GM12864 (cell line): ENCODE results near the gene SLC6A3.

ENCODE experiments used
- DNase-seq: peaks from one replicate; pipeline ENCODE4 v3.0.0-alpha.2; 2011; ENCODE audit warnings: low read depth
- H3K4me3 ChIP-seq: 2 replicates; pipeline ENCODE4 v1.5.1; 2011; ENCODE audit warnings: mild to moderate bottlenecking, low read depth, low read length, control low read depth
- TF ChIP-seq, protein P1 (sequence below): IDR thresholded peaks from 2 replicates; pipeline ENCODE4 v1.5.1; 2011; ENCODE audit warnings: low read depth, mild to moderate bottlenecking, moderate library complexity, low read length, control low read depth, inconsistent platforms; ENCODE audit errors: missing control alignments

Gene SLC6A3

DNA sequence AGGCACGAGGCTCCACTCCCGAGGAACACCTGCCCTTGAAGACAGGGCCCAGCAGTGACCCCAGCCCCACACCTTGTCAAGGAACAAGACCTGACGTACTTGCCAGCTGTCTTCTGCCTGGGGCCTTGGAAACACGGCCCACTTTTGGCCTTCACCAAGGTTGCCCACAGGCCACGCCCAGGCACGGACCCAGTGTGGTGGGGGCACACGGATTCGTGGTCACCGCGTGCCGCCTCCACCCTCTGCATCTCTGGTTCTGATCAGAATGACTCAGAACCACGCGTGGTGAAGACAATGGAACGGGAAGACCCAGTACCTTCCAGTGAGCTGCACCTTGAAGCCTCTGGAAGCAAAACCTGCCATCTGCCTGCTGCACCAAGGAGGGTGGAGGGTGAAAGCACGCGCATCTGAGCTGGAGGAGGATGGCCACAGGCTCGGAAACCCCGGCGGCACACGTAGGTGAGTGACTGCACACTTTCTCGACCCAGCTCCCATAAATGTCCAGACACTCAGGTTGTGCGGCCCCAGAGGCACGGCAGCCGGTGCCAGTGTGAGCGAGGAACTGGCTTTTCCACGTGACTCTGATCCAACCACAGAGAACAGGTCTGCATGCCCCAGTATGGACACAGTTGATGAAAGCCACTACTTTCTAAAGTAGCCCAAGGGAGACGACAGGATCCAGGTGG is 42.0 kb upstream of the SLC6A3 start:
- DNase-seq: no peak
- TF ChIP-seq, protein P1, sequence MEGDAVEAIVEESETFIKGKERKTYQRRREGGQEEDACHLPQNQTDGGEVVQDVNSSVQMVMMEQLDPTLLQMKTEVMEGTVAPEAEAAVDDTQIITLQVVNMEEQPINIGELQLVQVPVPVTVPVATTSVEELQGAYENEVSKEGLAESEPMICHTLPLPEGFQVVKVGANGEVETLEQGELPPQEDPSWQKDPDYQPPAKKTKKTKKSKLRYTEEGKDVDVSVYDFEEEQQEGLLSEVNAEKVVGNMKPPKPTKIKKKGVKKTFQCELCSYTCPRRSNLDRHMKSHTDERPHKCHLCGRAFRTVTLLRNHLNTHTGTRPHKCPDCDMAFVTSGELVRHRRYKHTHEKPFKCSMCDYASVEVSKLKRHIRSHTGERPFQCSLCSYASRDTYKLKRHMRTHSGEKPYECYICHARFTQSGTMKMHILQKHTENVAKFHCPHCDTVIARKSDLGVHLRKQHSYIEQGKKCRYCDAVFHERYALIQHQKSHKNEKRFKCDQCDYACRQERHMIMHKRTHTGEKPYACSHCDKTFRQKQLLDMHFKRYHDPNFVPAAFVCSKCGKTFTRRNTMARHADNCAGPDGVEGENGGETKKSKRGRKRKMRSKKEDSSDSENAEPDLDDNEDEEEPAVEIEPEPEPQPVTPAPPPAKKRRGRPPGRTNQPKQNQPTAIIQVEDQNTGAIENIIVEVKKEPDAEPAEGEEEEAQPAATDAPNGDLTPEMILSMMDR: no peak
- H3K4me3 ChIP-seq: peak overlapping the region; percentile 64

DNA sequence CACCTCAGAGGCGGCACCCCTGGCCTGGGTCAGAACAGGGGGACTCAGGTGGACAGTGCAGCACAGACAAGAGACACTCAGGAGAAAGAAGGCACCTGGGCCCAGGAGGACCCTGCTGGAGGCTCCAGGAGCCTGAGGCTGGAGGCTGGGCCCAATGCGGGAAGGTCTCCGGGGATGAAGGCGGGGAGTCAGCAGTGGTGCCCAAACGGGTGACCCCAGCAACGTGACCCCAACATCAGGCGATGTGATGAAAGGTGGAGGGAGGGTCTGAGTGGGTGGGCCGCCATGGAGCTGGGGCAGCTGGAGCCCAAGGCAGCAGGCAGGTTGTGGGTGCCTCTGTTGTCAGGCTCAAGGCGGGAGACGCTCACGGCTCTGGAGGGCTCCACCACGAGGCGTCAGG is 41.0 kb upstream of the SLC6A3 start:
- peak overlapping the region; percentile 2; the same call in 1 of the 2 replicates for H3K4me3 ChIP-seq
- no peak for DNase-seq
- TF ChIP-seq, protein P1: no peak

DNA sequence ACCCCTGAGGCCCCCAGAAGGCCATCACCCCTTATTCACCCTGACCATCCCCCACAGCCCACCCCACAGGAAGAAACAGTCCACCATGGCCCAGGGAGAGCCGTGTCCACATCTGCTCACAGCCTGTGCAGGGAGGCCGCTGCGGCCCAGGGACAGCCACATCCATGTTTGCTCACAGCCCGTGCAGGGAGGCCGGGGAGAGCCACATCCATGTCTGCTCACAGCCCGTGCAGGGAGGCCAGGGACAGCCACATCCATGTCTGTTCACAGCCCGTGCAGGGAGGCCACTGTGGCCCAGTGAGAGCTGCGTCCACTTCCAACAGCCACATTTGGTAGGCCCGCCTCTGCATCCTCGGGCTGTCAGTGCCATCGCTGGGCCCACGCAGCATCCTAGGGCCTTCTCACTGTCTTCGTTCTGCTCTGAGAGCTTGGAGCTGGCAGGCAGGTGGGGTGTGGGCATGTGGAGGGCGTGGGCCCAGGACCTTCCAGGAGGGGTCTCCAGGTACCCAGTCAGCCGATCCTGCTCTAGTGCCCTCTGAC is 40.4 kb upstream of the SLC6A3 start:
- TF ChIP-seq, protein P1: no peak

DNA sequence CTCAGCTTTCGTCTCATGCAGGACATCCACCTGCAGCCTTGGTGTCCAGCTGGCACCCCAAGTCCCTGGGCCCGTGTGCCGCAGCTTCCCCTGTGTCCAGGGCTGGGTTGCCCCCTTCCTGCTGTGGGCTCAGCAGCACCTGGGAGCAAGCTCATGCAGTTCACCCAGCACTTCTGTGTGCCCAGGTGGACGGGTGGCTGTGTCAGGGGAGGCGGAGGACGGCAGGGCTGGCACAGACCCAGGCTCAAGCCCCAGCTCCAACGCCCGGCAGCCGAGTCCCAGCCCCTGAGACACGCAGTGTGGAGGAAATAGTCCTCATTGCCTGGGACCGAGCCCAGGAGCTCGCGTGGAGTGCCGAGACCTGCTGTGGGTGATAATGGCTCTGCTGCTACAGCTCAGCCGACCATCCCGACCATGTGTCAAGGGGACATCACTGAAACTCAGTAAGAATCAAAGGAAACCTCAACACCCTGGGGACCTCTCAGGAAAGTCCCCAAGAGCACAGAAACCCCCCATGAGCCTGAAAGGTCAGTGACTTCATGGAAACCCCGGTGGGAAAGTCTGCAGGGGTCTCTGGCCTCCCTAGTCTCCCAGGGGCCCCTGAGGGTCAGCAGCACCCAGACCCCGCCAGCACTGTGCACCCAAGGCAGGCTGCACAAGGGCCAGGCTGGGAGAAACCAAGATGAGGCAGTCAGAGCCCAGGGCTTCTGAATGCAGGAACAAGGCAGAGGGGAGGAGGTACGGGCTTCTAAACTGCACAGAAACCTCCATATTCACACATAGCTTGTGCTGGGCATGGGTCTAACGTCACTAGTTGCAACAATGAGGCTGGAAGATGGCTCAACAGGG is 39.7 kb upstream of the SLC6A3 start:
- H3K4me3 ChIP-seq: peak overlapping the region; percentile 31
- TF ChIP-seq, protein P1: no peak
- DNase-seq: no peak

More for the DNA sequence above, 40.4 kb upstream of the SLC6A3 start:
- no peak for DNase-seq
- H3K4me3 ChIP-seq: peak overlapping the region; percentile 2

DNA sequence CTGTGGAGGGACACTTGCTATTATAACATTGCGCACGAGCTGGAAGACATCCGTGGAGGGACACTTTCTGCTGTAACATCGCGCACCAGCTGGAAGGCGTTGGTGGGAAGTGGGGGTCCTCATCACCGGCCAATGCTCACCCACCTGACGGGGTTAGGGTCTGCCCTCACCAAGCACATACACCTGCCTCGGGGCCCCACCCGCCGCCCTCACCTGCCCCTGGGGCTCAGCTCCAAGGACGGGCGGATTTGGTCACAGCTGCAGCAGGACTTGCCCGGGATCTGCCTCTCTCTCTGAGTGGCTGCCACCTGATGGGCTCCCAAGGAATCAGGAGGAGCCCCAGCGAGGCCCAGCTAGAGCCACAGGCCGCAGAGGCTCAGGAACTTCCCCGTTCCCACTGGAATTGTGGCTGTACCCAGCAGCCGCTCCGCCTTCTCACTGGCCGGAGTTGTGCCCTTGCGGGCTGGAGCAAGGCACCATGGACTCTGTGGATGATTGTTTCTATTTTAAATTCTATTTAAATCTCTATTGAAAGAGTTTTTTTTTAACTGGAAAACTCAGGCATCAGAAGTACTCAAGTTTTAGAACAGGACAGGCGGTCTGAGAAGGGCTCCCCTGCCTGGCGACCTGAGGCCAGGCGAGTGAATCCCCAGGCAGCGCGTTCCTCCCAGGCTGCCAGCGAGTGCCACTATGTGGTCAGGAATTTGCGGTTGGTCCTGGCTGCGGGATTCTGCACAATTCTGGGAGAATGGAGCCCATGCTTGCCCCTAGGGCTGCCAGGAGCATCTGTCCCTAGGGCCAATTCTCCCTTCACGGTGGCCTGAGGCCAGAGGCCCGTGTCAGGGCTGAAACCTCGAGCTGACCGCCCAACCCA is 38.9 kb upstream of the SLC6A3 start:
- H3K4me3 ChIP-seq: no peak overlapping the region; the same call in 1 of the 2 replicates
- no peak for DNase-seq
- TF ChIP-seq, protein P1: no peak

DNA sequence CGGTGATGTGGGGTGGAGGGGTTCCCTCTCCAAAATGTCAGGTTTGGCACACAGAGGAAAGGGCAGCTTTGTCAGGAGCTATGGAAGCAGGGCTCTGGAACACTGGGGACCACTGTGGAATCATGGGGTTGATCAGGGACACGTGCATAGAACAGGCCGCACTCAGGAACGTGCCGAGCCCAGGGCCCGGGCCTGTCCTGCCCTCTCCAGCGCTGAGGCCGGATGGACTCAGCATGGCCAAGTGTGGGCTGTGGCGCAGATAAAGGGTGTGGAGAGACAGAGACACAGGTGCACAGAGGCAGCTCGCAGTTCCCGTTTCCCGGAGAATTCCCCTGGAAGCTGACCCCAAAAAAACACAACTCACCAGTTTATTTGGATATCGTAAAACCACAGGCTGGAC is 37.8 kb upstream of the SLC6A3 start:
- DNase-seq: no peak
- TF ChIP-seq, protein P1: no peak
- no peak overlapping the region for H3K4me3 ChIP-seq
